Stimulated activated CD4-positive, alpha-beta T cell treated with anti-CD3 and anti-CD28 coated beads, TNF-alpha, amount 100 ng/mL, for 24 hours (primary cell): ENCODE results near the gene ZFP91.

Experiments
- DNase-seq, 3 experiments: peaks; one replicate each; pipeline ENCODE4 v3.0.0-alpha.2; 2020; ENCODE audit warnings: low read depth in 3 of 3

Gene ZFP91

DNA sequence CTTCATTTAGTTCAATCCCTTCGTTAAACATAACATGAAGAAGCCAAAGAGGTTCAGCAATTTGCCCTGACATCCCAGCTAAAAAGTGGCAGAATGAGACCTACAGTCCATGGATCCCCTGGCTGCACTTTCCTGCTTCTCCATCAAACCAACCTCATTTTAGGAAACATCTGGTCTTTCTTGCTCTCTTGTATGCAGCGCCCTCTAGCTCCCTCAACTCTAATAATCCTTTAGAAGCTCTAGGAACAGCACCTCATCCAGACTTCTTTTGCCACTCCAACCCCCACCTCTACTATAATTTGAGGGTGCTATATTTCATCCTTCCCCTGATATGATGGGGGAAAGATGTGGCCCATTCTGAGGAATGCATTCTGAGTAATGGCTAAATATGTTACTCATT, 51.0 kb downstream of the ZFP91 start:
- DNase-seq, result no peak

DNA sequence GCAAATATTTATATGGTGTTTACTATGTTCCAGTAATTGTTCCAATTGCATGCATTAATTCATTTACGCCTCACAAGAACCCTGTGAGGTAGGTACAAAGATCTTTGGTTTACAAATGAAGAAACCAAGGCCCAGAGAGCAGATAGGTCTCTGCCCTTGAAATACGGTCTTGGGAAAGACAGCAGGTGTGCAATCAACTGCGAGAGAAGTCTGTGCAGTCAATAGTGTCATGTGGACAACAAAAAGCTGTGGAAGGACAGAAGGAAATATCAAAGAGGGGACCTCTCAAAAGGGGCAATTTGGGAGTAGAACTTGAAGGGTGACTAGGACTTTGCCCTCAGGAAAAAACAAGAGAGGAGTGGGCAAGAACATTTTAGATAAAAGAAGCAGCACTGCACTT, 52.5 kb downstream of the ZFP91 start:
- no peak for DNase-seq

DNA sequence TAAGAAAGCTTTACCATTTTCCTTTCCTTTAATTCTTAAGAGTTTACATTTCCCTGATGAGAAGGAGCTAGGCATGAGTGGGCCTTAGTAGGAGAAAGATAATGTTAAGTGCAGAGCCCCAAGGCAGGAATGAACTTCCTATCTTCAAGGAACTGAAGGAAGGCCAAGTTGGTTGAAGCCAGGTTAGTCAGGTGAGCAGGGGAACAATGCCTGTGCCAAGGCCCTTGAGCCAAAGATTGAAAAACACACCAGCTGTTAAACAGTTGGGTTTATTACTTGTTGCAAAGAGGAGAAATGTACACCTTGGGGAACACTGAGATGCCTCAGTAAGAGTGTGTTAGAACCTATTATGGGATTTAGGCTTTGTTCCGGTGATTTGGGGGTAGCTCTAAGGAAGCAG, 53.6 kb downstream of the ZFP91 start:
- DNase-seq, result no peak

DNA sequence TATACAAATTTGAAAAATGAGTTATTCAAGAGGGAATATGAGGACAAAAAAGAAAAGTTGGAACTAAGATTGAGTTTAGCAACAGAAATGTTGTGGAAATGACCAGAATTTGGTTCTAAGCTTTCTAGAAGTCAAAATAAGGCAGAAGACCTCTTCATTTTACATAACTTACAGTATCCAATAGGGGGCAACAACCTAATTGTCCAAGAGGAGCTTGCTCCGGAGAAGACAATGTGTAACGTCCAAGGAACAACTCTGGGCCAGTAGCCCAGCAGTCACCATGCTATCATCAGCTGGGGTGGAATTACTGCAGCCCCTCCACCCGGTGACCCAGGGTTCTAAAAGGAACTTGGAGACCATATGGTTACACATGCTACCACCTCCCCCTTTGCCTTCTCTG, 57.7 kb downstream of the ZFP91 start:
- DNase-seq, result no peak

DNA sequence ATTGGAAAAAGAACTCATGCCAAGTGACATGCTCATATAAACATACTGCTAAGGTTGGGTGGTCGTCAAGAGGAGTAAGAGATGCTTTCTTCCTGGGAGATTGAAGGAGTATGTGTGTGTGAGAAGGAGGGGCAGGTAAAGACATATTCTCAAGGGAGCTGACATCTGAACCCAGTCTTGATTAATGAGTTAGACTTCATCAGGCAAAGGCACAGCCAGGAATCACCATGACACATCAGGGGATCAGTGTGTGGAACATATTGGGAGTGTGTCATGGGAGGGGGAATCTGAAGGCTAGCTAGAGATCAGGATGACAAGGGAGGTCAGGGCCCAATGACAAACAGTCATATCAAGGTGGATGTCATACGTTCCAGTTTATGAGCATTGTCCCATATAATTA, 58.5 kb downstream of the ZFP91 start:
- DNase-seq, result no peak

DNA sequence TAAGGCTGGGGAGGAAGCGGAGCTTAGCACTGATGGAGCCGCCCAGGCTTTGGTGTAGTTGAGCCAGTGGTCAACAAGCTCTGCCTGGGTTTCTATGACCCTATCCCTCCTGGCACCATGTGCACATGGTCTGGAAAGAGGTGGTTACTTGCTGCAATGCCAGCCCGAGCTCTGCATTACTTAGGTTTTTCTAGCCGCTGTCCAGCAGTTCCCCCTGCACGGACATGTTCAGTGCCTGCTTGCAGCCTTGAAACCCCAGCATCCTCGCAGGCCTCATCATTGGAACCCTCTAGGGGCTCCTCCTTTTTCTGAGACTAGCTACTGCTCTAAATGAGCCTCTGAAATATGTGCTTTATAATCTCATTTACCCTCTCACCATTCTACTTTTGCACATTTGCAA, 60.2 kb downstream of the ZFP91 start:
- DNase-seq, result no peak

DNA sequence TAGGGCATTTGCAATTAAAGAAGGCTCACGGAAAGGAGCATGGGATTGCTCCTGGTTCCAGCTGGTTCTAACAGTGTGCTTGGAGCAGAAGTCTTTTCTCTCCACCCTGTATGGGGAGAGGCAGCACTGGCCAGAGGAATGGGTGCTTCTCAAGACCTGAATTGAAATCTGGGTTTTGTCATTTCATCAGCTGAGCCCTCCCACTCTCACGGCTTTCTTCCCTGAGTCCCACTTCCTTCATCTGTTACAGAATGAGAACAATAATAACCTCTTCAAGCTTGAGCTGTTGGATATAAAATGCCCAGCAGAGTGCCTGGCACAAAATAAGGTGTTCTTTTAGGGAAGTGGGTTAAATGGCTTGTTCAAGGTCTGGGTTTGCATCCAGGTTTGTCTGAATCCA, 60.8 kb downstream of the ZFP91 start:
- DNase-seq, result no peak

DNA sequence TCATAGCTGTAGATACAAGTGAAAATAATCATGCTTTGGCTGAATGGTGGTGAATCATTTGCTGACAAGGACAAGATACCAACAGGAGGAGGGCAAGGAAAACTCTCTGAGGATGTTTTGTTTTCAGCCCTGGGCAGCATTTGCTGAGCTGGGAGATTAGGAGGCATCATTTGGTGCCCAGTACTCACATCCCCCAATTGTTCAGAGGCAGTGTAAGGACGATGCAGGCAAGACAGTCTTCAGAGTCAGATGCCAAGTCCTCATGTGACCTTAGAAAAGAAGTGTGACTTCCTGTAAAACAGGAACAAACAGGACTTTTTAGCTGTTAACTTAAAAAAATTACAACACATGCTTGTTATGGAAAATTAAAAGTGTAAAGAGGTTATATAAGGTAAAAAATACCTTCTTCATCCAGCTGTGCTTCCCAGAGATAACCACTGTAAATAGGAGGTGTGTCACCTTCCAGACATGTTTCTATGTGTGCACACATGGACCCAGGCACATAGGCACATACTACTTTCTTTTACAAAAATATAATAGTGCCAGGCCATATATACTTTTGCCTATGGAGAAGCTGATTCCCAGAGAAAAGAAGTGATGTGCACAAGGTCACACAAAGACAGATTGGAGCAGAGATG, 61.6 kb downstream of the ZFP91 start:
- DNase-seq, result no peak

DNA sequence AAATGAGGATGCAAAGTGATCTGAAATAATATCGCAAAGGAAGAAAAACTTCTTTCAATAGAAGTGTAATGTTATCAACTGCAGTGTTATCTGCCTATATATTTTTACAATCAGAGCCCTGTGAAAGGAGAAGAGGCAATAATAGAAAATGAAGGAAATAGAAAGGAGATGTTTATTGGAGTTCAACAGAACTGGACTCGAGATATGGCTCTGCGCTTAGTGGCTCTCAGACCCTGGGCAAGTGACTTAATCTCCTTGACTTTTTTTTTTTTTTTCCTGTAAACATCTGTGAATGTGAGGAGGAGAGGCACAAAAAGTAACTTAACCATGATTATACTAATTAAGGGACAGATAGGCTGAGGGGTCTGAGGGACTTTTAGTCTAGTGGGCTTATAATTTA, 62.5 kb downstream of the ZFP91 start:
- DNase-seq, result no peak

DNA sequence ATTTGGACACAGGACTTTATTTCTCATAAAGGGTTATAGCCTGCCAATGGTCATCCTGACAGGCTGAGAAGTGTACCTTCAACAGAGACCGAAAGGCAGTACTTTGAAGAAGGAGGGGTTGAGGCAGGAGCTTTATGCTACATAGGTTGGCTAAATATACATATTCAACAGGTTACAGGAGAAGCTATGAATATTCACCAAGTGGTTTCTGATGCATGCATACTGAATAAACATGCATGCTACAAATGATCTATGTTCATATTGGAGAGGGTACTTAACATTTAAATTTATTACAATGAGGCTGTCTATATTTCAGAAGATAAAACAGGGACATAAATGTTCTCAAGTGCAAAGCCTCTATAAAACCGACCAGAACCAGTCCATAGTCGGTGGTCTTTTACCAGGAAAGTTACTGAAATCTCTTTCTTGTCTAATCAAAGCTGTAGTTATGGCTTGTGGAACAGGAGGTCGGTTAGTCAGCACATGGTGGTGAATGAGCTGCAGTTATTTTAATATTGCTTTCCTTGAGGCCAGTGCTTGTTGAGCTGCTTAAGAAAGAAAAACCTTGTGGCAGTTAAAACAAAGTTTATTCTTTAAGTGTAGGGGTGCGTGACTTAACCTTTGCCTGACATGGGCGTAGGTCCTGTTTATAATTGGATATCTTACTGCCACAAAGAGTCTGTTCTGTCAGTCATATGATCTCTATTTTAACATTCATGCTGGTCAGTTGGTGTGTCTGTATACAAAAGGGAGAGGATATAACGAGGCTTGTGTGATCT, 63.1 kb downstream of the ZFP91 start:
- DNase-seq, result no peak

DNA sequence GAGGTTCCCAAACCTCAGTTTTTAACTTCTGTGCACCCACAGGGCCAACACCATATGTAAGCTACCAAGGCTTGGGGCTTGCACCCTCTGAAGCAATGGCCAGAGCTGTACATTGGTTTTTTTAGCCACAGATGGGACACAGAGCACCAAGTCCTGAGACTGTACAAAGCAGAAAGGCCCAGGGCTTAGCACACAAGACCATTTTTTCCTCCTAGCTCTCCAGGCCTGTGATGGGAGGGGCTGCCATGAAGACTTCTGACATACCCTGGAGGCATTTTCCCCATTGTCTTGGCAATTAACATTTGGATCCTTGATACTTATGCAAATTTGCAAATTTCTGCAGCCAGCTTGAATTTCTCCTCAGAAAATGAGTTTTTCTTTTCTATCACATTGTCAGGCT, 67.0 kb downstream of the ZFP91 start:
- DNase-seq, result no peak

DNA sequence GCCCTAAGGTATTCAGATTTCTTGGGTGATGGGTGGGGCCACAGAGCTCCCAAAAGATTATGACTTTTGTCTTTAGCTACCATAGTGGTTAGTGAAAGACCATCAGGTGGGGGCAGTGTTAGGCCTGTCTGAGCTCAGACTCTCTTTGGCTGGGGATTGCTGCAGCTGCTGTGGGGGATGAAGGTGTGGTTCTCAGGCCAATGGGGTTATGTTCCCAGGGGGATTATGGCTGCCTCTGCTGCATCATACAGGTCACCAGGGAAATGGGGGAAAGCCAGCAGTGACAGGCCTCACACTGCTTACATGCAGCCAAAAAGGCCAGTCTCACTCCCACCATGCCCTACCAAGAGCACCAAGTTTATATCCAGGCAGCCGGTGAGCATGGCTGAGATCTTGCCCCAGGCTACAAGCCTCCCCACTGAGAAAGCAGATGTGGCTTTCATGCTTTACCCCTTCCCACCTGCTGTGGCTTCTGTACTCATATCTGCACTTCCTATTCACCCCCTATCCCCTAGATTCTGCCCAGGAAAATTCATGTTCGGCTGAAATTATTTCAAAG, 68.4 kb downstream of the ZFP91 start:
- DNase-seq, result no peak

DNA sequence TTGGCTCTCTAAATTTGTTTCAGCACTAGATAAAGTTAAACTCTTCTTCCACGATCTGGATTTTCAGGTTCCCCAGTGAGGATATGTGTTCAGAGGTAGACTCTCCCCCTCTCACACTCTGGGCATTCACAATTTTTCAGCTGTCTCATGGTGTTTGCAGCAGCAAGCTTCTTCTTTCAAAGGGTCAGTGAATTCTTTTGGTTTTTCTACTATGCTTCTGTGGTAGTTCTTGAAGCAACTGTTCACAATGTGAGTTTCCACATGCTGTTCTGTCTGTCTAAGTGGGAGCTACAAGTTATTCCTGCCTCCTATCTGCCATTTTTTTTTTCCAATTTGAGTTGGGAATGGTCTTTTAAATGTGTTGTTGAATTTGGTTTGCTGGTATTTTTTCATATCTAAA, 69.0 kb downstream of the ZFP91 start:
- DNase-seq, result no peak

DNA sequence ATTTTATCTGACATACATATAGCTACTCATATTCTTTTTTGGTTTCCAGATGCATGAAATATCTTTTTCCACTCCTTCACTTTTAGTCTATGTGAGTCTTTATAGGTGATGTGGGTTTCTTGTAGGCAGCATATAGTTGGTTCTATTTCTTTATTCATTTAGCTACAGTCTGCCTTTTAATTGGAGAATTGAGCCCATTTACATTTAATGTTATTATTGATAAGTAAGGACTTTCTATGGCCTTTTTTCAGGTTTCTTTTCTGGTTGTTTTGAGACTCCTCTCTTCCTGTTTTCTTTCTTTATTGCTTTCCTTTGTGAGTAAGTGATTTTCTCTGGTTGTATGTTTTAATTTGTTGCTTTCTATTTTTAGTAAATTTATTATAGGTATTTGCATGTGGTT, 70.8 kb downstream of the ZFP91 start:
- no peak for DNase-seq

DNA sequence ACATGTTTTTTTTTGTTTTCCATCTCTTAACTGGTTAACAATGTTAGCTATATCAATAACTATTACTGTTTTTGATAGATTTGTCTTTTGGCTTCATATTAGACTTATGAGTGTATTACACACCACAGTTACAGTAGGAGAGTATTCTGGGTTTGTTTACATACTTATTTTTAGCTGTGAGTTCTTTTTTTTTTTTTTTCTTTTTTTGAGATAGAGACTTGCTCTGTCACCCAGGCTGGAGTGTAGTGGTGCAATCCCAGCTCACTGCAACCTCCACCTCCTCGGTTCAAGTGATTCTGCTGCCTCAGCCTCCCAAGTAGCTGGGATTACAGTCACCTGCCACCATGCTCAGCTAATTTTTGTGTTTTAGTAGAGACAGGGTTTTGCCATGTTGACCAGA, 71.6 kb downstream of the ZFP91 start:
- DNase-seq, result no peak

DNA sequence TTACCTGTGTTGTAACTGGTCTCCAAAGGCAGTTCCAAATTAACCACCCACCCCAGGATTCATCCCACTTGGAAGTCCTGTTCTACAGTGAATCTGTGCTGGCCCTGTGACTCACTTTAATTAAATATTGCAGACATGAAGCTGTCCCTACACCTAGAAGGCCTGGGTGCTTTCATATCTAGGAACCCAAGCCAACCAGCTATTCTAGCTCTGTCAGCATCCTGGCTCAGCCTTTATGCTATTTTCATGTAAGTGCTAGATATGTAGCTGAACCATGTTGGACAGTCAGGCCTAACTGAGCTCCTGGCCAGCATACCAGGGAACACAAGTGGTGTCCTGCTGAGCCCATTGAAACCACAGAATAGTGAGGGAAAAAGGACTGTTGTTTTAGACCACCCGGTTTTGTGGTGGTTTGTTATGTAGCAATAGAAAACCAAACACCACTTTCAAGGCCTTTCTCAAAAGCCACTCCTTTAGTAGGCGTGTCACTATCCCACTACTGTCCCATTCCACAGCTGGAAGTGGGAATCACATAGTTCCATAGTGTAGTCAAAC, 73.9 kb downstream of the ZFP91 start:
- DNase-seq, result no peak

DNA sequence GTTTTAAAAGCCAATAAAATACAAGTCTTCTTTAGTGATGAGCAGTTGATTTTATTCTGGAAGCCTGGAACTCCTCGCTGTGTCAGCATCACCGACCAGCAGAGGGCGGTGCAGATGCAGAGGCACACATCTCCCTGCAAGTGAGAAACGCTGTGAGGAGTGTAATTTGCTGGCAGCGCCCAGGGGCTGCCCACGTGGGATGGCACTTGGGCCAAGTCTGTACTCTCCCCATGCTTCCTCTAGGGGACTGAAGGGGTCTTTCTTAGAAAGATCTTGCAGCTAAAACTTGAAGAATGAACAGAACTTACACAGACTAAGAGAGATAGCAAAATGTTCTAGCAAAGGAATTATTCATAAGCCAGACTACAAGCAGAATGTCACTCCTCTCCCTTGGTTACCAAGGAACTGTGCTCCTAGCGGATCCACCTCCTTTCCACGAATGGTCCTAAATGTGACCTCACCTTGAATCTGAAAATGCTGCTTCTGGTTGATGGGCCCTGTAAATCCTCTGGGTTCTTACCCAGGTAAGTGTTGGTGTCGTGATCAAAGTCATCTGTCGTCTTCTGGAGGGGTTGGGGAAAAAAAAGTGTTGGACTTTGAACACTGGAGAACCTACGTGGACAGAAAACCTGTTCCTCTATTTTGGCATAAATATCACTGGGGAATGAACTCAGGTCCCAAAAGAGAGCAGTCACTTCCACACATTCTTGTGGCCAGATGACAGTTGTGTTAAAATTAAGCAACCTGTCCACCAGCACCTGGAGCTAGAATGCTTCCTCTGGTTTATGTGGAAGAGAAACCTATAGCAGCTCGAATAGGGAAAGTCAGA, 75.4 kb downstream of the ZFP91 start:
- DNase-seq, result peak; percentile 50 to 79 (median 61)

DNA sequence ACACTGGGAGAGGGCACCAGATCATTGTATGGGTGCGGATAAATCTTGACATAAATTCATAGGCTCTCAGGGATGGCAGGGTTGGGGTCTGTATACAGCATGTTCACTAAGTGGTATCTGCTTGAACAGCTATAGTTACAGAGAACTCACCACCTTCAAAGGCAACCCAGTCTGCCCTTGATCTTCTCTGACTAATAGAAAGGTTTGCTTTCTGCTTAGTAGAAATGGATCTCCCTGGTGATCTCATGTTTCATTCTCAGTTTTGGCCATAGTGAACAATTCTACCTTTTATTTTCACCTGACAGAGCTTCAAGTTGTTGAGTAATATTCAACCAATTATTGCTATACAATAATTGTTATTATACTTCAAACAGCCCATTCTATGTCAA, 76.0 kb downstream of the ZFP91 start:
- no peak for DNase-seq

DNA sequence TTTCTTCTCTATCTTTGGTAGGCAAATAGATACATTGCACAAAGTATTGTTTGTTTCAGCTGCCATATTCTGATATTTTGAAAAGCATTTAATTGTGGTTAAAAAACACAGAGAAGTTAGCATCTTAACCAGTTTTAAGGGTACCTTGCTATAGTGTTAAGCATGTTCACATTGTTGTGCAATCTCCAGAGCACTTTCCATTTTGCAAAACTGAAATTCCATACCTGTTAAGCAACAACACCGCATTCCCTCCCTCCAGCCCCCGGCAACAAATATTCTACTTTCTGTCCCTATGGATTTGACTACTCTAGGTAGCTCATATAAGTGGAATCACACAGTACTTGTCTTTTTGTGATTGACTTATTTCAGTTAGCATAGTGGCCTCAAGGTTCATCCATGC, 77.5 kb downstream of the ZFP91 start:
- DNase-seq, result no peak

DNA sequence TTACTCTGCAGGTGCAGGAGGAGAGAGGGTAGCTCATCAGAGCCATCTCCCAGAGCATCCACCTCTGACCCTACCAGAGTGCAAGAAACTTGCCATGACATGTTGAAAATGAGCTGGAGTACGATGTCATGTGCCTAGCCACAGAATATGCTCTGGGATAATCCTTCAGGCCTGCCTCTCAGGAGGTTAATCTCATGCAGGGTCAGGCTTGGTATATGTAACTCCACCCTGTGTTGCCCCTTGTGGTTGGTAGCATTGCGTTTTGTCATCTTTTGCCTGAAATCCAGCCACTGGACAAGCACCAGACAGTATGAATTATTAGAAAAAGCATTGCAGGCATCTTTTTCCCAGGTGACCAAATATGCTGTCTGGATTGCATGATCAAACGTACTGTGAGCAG, 79.8 kb downstream of the ZFP91 start:
- DNase-seq, result no peak

DNA sequence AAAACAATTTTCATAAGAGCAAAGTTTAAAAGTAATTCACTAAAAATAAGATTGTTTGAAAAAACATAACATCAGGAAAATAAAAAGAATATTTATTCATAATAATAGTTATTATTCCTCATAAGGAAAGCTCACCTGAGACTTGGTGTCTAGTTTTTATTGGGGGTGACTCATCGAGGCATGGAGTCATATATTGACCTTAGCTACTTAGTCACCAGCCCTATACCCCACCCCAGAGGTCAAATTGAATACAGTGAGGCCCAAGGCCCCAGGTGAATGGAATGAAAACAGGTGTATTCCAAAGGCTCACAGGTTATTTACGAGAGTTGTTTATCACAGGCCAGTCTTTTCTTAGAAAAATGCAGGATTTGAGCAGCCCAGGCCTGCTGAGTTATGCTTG, 80.5 kb downstream of the ZFP91 start:
- DNase-seq, result no peak

DNA sequence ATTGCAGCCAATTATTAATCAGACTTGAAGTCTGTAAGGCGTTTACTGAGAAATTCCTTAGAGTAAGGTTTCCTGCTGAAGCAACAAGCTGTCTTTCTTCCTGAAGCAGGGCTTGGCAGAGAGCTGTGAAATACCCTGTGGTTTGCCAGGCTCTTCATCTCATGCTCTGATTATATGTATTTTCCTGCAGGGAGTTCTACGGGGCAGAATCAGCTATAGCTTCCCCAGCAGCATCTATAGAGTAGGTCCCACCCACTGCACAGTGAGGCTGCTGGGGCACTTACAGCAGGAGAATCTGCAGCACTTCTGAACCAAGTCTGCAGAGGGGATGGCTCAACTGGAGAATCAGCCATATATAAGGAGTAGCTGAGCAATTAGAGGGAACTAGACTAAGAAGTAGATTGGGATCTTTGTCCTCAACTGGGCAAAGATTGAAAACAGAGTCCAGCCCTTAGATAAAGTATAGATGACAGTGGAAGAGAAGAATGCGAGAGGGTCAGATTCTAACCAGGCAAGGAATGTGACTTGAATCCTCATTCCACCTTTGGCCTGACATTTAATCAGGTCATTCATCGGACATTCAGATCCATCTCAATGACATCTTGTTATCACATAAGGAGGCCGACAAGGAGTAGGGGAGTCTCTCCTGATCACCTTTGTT, 81.2 kb downstream of the ZFP91 start:
- DNase-seq, result no peak
